WTC11 (cell line): ENCODE measurements around the gene PRXL2C. TPM values are rescaled to one million over a fixed set of nuclear protein-coding genes. Genes with fewer than 3 reads are reported as not detected.

Experiments
- ATAC-seq: fragments of 200-7000 bp; cut with Tn5 transposase; 2 replicates; pipeline ENCODE4 v1.10.0; 2021; ENCODE audit warnings: mild to moderate bottlenecking, moderate library complexity
- CTCF ChIA-PET: fragments of 300-600 bp; sonication (Branson Sonifier 250); formaldehyde crosslinking; loops from one replicate; lab custom pipeline; 2021; ENCODE audit warnings: antibody characterized with exemption; lab: Charles Lee
- POLR2A ChIA-PET: fragments of 350-600 bp; sonication (Branson Sonifier 250); formaldehyde crosslinking; loops from one replicate; lab custom pipeline; 2021; ENCODE audit warnings: antibody characterized with exemption; lab: Charles Lee
- DNase-seq: peaks from one replicate; pipeline ENCODE4 v3.0.0; 2021; ENCODE audit warnings: low spot score
- H3K27ac Mint-ChIP-seq: 2 replicates; pipeline ENCODE4 v1.8.0; 2021; ENCODE audit warnings: mixed read lengths
- H3K27me3 Mint-ChIP-seq: 2 replicates; pipeline ENCODE4 v1.8.0; 2021; ENCODE audit warnings: low read depth, mild to moderate bottlenecking, moderate library complexity, mixed read lengths
- H3K36me3 Mint-ChIP-seq: 2 replicates; pipeline ENCODE4 v1.8.0; 2021; ENCODE audit warnings: mixed read lengths
- H3K4me1 Mint-ChIP-seq: 2 replicates; pipeline ENCODE4 v1.8.0; 2022; ENCODE audit warnings: mixed read lengths
- H3K4me3 Mint-ChIP-seq: 2 replicates; pipeline ENCODE4 v1.8.0; 2021; ENCODE audit warnings: mild to moderate bottlenecking, moderate library complexity, mixed read lengths
- H3K9me3 Mint-ChIP-seq: 2 replicates; pipeline ENCODE4 v1.8.0; 2021; ENCODE audit warnings: mixed read lengths
- CBFB ChIP-seq: sonication (generic); formaldehyde crosslinking; IDR thresholded peaks from 2 replicates; pipeline ENCODE4 v1.8.1; 2022; ENCODE audit warnings: mild to moderate bottlenecking, low read depth, missing genetic modification reagents
- EMX1 ChIP-seq: fragments of 250-450 bp; sonication (Bioruptor Pico); IDR thresholded peaks from 2 replicates; pipeline ENCODE4 v1.8.0; 2021; ENCODE audit warnings: mild to moderate bottlenecking
- ESRRA ChIP-seq: sonication (generic); formaldehyde crosslinking; IDR thresholded peaks from 2 replicates; pipeline ENCODE4 v1.8.1; 2022; ENCODE audit warnings: mild to moderate bottlenecking, missing genetic modification reagents, borderline replicate concordance
- FOXK1 ChIP-seq: sonication (generic); formaldehyde crosslinking; IDR thresholded peaks from 2 replicates; pipeline ENCODE4 v1.8.0; 2022; ENCODE audit warnings: mild to moderate bottlenecking, moderate library complexity, missing genetic modification reagents
- JAZF1 ChIP-seq: fragments of 250-450 bp; sonication (Bioruptor Pico); IDR thresholded peaks from 2 replicates; pipeline ENCODE4 v1.9.0; 2021; ENCODE audit warnings: moderate library complexity, mild to moderate bottlenecking, inconsistent platforms
- NR2C2 ChIP-seq: sonication (generic); formaldehyde crosslinking; IDR thresholded peaks from 2 replicates; pipeline ENCODE4 v1.8.0; 2022; ENCODE audit warnings: mild to moderate bottlenecking, missing genetic modification reagents
- PRRX2 ChIP-seq: fragments of 250-450 bp; sonication (Bioruptor Pico); IDR thresholded peaks from 2 replicates; pipeline ENCODE4 v1.8.0; 2021; ENCODE audit warnings: mild to moderate bottlenecking
- RELA ChIP-seq: sonication (generic); formaldehyde crosslinking; IDR thresholded peaks from 2 replicates; pipeline ENCODE4 v1.8.1; 2022; ENCODE audit warnings: missing genetic modification reagents, mild to moderate bottlenecking, borderline replicate concordance
- SMAD3 ChIP-seq: sonication (generic); formaldehyde crosslinking; IDR thresholded peaks from 2 replicates; pipeline ENCODE4 v1.8.0; 2022; ENCODE audit warnings: missing genetic modification reagents, mild to moderate bottlenecking, borderline replicate concordance
- ZNF121 ChIP-seq: sonication (generic); formaldehyde crosslinking; IDR thresholded peaks from 2 replicates; pipeline ENCODE4 v1.8.0; 2023; ENCODE audit warnings: missing genetic modification reagents
- ZNF416 ChIP-seq: fragments of 250-450 bp; sonication (Bioruptor Pico); IDR thresholded peaks from 2 replicates; pipeline ENCODE4 v1.9.0; 2021; ENCODE audit warnings: mild to moderate bottlenecking, inconsistent platforms
- ZNF423 ChIP-seq: fragments of 250-450 bp; sonication (Bioruptor Pico); IDR thresholded peaks from 2 replicates; pipeline ENCODE4 v2.1.2; 2022; ENCODE audit warnings: mild to moderate bottlenecking, moderate library complexity
- ZNF671 ChIP-seq: fragments of 250-450 bp; sonication (Bioruptor Pico); IDR thresholded peaks from 2 replicates; pipeline ENCODE4 v1.8.0; 2021; ENCODE audit warnings: mild to moderate bottlenecking
- total RNA-seq: library from RNA; stranded (reverse); gene quantifications from 3 replicates; pipeline ENCODE4 v1.2.3, GENCODE V29; 2021
- TF ChIP-seq, protein P1 (sequence below): sonication (generic); formaldehyde crosslinking; IDR thresholded peaks from 2 replicates; pipeline ENCODE4 v1.8.1; 2022; ENCODE audit warnings: missing genetic modification reagents, borderline replicate concordance
- TF ChIP-seq, protein P2 (sequence below): sonication (generic); formaldehyde crosslinking; IDR thresholded peaks from 2 replicates; pipeline ENCODE4 v1.8.0; 2022; ENCODE audit warnings: missing genetic modification reagents
- TF ChIP-seq, protein P3 (sequence below): fragments of 250-450 bp; sonication (Bioruptor Pico); conservative IDR thresholded peaks from 2 replicates; pipeline ENCODE4 v1.9.0; 2021; ENCODE audit warnings: mild to moderate bottlenecking
- TF ChIP-seq, protein P4 (sequence below): sonication (generic); formaldehyde crosslinking; IDR thresholded peaks from 2 replicates; pipeline ENCODE4 v1.8.1; 2023; ENCODE audit warnings: mild to moderate bottlenecking, missing genetic modification reagents, borderline replicate concordance
- TF ChIP-seq, protein P5 (sequence below): sonication (generic); formaldehyde crosslinking; IDR thresholded peaks from 2 replicates; pipeline ENCODE4 v1.8.0; 2023; ENCODE audit warnings: missing genetic modification reagents
- TF ChIP-seq, protein P6 (sequence below): sonication (generic); formaldehyde crosslinking; IDR thresholded peaks from 2 replicates; pipeline ENCODE4 v1.8.1; 2023; ENCODE audit warnings: mild to moderate bottlenecking, missing genetic modification reagents

The PRXL2C gene
- total RNA-seq, 1 experiment from 2014 or later, result 7.5 TPM

DNA sequence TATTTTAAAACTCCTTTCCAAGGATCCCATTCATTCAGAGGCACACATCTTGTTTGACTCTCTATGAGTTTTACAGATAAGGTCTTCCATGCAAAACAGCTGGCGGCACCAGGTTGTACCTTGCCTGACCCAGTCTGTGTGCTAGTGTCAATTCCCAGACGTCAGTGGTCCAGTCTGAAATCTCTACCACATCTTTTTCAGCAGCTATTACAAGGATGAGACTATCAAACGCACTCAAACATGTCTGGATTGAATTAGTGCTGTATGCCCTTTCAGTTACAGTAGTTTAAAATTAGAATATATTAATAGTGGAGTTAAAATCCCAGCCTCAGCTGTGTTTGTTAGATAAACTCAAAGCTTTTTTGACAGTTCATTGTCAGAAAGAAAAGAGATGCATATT lies 47.1 kb downstream of the PRXL2C start (continued):
- TF ChIP-seq, protein P1, sequence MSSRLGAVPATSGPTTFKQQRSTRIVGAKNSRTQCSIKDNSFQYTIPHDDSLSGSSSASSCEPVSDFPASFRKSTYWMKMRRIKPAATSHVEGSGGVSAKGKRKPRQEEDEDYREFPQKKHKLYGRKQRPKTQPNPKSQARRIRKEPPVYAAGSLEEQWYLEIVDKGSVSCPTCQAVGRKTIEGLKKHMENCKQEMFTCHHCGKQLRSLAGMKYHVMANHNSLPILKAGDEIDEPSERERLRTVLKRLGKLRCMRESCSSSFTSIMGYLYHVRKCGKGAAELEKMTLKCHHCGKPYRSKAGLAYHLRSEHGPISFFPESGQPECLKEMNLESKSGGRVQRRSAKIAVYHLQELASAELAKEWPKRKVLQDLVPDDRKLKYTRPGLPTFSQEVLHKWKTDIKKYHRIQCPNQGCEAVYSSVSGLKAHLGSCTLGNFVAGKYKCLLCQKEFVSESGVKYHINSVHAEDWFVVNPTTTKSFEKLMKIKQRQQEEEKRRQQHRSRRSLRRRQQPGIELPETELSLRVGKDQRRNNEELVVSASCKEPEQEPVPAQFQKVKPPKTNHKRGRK, result no peak
- TF ChIP-seq, protein P2, sequence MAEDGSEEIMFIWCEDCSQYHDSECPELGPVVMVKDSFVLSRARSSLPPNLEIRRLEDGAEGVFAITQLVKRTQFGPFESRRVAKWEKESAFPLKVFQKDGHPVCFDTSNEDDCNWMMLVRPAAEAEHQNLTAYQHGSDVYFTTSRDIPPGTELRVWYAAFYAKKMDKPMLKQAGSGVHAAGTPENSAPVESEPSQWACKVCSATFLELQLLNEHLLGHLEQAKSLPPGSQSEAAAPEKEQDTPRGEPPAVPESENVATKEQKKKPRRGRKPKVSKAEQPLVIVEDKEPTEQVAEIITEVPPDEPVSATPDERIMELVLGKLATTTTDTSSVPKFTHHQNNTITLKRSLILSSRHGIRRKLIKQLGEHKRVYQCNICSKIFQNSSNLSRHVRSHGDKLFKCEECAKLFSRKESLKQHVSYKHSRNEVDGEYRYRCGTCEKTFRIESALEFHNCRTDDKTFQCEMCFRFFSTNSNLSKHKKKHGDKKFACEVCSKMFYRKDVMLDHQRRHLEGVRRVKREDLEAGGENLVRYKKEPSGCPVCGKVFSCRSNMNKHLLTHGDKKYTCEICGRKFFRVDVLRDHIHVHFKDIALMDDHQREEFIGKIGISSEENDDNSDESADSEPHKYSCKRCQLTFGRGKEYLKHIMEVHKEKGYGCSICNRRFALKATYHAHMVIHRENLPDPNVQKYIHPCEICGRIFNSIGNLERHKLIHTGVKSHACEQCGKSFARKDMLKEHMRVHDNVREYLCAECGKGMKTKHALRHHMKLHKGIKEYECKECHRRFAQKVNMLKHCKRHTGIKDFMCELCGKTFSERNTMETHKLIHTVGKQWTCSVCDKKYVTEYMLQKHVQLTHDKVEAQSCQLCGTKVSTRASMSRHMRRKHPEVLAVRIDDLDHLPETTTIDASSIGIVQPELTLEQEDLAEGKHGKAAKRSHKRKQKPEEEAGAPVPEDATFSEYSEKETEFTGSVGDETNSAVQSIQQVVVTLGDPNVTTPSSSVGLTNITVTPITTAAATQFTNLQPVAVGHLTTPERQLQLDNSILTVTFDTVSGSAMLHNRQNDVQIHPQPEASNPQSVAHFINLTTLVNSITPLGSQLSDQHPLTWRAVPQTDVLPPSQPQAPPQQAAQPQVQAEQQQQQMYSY (CRISPR knock-in tag), result no peak
- no peak for TF ChIP-seq FOXK1 (CRISPR knock-in tag)

DNA sequence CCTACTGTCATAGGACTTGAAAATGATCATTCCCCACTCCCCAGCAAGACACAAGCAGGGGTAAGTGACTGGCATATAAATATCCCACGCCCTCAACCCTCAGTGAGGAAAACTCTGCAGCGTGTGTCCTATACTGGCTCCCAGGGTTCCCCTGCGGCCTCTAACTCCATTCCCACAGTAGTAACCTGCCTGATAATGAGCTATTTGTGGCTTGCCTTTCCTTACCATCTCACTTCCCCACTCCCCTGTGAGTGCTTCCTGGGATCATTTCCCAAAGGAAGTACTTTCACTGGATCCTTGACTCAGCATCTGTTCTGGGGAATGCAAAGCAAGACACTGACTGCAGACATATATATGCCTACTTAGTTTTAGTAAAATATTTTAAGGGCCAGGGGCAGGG lies 49.8 kb downstream of the PRXL2C start:
- DNase-seq, result no peak
- Mint-ChIP-seq H3K27ac (peak overlapping the region; percentile 92), H3K27me3 (no peaks in the 10 kb centered on the region; the same call in 1 of the 2 replicates)
- TF ChIP-seq ZNF671 (CRISPR knock-in tag) (no peak), NR2C2 (CRISPR knock-in tag) (no peak), PRRX2 (CRISPR knock-in tag) (no peak), ZNF121 (CRISPR knock-in tag) (no peak), SMAD3 (CRISPR knock-in tag) (no peak), RELA (CRISPR knock-in tag) (no peak), CBFB (CRISPR knock-in tag) (no peak), JAZF1 (CRISPR knock-in tag) (no peak), ZNF416 (CRISPR knock-in tag) (no peak), ESRRA (no peak), ZNF423 (CRISPR knock-in tag) (no peak), EMX1 (no peak)
- TF ChIP-seq, protein P3, sequence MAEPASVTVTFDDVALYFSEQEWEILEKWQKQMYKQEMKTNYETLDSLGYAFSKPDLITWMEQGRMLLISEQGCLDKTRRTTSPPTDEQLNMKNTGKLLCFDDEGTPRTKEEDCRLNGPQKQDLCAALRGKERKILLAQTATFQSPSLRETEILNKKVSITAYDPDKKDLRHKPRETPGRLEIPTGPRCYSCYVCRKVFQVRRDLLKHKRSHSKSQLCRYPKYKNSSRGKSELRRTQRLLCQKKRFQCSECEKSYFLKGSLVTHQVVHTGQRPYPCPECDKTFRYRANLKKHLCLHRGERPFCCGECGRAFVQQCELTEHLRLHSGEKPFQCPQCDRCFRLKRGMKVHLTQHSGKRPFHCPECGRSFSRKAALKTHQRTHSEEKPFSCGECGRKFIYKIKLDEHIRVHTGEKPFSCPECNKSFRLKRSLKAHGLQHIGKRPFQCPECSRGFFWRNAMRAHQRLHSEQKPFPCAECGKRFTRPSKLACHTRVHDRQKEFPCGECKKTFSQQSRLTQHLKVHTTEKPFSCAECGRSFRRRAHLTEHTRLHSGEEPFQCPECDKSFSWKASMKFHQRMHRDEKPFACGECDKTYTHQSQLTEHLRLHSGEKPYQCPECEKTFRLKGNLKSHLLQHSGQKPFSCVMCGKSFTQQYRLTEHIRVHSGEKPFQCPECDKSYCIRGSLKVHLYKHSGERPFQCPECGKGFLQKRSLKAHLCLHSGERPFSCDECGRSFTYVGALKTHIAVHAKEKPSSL (CRISPR knock-in tag), result no peak
- TF ChIP-seq, protein P4, sequence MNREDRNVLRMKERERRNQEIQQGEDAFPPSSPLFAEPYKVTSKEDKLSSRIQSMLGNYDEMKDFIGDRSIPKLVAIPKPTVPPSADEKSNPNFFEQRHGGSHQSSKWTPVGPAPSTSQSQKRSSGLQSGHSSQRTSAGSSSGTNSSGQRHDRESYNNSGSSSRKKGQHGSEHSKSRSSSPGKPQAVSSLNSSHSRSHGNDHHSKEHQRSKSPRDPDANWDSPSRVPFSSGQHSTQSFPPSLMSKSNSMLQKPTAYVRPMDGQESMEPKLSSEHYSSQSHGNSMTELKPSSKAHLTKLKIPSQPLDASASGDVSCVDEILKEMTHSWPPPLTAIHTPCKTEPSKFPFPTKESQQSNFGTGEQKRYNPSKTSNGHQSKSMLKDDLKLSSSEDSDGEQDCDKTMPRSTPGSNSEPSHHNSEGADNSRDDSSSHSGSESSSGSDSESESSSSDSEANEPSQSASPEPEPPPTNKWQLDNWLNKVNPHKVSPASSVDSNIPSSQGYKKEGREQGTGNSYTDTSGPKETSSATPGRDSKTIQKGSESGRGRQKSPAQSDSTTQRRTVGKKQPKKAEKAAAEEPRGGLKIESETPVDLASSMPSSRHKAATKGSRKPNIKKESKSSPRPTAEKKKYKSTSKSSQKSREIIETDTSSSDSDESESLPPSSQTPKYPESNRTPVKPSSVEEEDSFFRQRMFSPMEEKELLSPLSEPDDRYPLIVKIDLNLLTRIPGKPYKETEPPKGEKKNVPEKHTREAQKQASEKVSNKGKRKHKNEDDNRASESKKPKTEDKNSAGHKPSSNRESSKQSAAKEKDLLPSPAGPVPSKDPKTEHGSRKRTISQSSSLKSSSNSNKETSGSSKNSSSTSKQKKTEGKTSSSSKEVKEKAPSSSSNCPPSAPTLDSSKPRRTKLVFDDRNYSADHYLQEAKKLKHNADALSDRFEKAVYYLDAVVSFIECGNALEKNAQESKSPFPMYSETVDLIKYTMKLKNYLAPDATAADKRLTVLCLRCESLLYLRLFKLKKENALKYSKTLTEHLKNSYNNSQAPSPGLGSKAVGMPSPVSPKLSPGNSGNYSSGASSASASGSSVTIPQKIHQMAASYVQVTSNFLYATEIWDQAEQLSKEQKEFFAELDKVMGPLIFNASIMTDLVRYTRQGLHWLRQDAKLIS (CRISPR knock-in tag), result no peak
- TF ChIP-seq, protein P5, sequence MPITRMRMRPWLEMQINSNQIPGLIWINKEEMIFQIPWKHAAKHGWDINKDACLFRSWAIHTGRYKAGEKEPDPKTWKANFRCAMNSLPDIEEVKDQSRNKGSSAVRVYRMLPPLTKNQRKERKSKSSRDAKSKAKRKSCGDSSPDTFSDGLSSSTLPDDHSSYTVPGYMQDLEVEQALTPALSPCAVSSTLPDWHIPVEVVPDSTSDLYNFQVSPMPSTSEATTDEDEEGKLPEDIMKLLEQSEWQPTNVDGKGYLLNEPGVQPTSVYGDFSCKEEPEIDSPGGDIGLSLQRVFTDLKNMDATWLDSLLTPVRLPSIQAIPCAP (CRISPR knock-in tag), result no peak
- TF ChIP-seq, protein P6, sequence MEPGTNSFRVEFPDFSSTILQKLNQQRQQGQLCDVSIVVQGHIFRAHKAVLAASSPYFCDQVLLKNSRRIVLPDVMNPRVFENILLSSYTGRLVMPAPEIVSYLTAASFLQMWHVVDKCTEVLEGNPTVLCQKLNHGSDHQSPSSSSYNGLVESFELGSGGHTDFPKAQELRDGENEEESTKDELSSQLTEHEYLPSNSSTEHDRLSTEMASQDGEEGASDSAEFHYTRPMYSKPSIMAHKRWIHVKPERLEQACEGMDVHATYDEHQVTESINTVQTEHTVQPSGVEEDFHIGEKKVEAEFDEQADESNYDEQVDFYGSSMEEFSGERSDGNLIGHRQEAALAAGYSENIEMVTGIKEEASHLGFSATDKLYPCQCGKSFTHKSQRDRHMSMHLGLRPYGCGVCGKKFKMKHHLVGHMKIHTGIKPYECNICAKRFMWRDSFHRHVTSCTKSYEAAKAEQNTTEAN (CRISPR knock-in tag), result no peak

More for the DNA sequence above, 49.8 kb downstream of the PRXL2C start:
- Mint-ChIP-seq H3K4me1 (peaks cover 37% of the 10 kb centered on the region), H3K9me3 (0 out of 2 replicates have a peak, but pooled peaks cover 3% of the 10 kb centered on the region), H3K36me3 (0 out of 2 replicates have a peak, but pooled peaks cover 5% of the 10 kb centered on the region), H3K4me3 (no peak overlapping the region)
- ATAC-seq, result peak; percentile 50; the same call in 1 of the 2 replicates
- POLR2A ChIA-PET, result interaction anchor here (0.6 kb wide), 1 partner anchor 147 kb away, joined by 9 read pairs; no protein-coding TSS in a partner anchor
- CTCF ChIA-PET, result interaction anchor here (0.9 kb wide), 1 partner anchor 38 kb away, joined by 4 read pairs; no protein-coding TSS in a partner anchor
